ENCODE data around the gene PROSER3. TPM values are rescaled to one million over a fixed set of nuclear protein-coding genes. Genes with fewer than 3 reads are reported as not detected.
A peak's percentile ranks its signal among the peaks of the same experiment; 100 is the strongest.

PROSER3 gene
- total and polyA plus RNA-seq, 9 of the 15 experiments (the other 6 are each of a cell fraction or from before 2014, with no cell fraction given) = 1.0 to 39.5 (median 5.1) TPM

- H3K4me3 ChIP-seq = no peak overlapping the region
- peak overlapping the region in 1 of 2 experiments; percentile 45; a peak in 2 of 4 replicates for H3K9ac ChIP-seq (ENCODE audit: insufficient read depth in 1 of 2, low read depth in 2 of 2, low read length in 2 of 2)
- H3K27ac ChIP-seq (ENCODE audit: extremely low read depth, low read depth, low read length) = no peak overlapping the region
- FAIRE-seq (no peak), ATAC-seq (no peak), DNase-seq (ENCODE audit: extremely low read depth in 1 of 4, low spot score in 3 of 4) (no peak)
- no peaks in the 10 kb centered on the region for H3K9me1 ChIP-seq (ENCODE audit: control insufficient read depth, insufficient read depth, low read length)
- in situ Hi-C loops (cut with MboI) (no loop called here), intact Hi-C loops (cut with micrococcal nuclease) (no loop called here)
- POLR2A ChIA-PET = interaction anchor here (0.9 to 1.1 kb wide), 4 partner anchors 8 to 29 kb away, joined by 3 to 5 read pairs (median 4); no protein-coding TSS in a partner anchor
- 0 out of 2 replicates have a peak, but pooled peaks cover 6% of the 10 kb centered on the region for H4K20me1 ChIP-seq (replicated peaks; ENCODE audit: control insufficient read depth, insufficient read depth, low read length)
- CTCF ChIA-PET (ENCODE audit: low intra/inter-chr PET ratio) = interaction anchor here (1.0 to 1.1 kb wide), 2 partner anchors 9 to 106 kb away, joined by 3 to 6 read pairs; no protein-coding TSS in a partner anchor
- TF ChIP-seq NRF1 (conservative IDR thresholded peaks at IDR 0.05 in 1 of 2, IDR thresholded peaks at IDR 0.05 in 1 of 2) (peak; percentile 19 to 48; a peak in 2 of 4 replicates), ZNF347 (CRISPR knock-in tag; IDR thresholded peaks at IDR 0.05; ENCODE audit: low read depth) (no peak)
- H3K36me3 ChIP-seq (ENCODE audit: control insufficient read depth, insufficient read depth, low read length) = no peaks in the 10 kb centered on the region
- peaks cover 15 to 53% of the 10 kb centered on the region in 2 experiments for H3K27me3 ChIP-seq (ENCODE audit: control insufficient read depth in 2 of 2, insufficient read depth in 2 of 2, low read length in 2 of 2)
- WGBS (ENCODE audit: insufficient coverage, low coverage, missing lambda C conversion rate) = 17% methylated on average over 12 of the region's 12 CpGs
- no peaks in the 10 kb centered on the region for H3K9me3 ChIP-seq (replicated peaks; ENCODE audit: control insufficient read depth, insufficient read depth, low read depth, low read length)
- no TSS peak for BruUV-seq (replicated peaks)
- H2AFZ ChIP-seq (ENCODE audit: low read depth, low read length) = no peak overlapping the region
- no peak overlapping the region for H3K4me2 ChIP-seq (ENCODE audit: insufficient read depth, low read length)
- peaks cover 10% of the 10 kb centered on the region for H3K79me2 ChIP-seq (ENCODE audit: control insufficient read depth, insufficient read depth, low read length)
- peaks cover 10 to 44% of the 10 kb centered on the region in 2 experiments for H3K4me1 ChIP-seq (replicated peaks in 1 of 2; ENCODE audit: control insufficient read depth in 2 of 2, insufficient read depth in 2 of 2, low read length in 2 of 2)
These were observed 44.0 kb upstream of the PROSER3 start for GRCh38 chr19:35713904-35714495.

- Histone ChIP-seq H3K36me3 (ENCODE audit: control insufficient read depth, insufficient read depth, low read length) (peaks cover 5% of the 10 kb centered on the region; the same call in 1 of the 3 replicates), H3K79me2 (ENCODE audit: control insufficient read depth, insufficient read depth, low read length) (peaks cover 18% of the 10 kb centered on the region), H3K4me1 (replicated peaks in 1 of 2; ENCODE audit: control insufficient read depth in 2 of 2, insufficient read depth in 2 of 2, low read length in 2 of 2) (peaks cover 14 to 52% of the 10 kb centered on the region in 2 experiments), H4K20me1 (replicated peaks; ENCODE audit: control insufficient read depth, insufficient read depth, low read length) (0 out of 2 replicates have a peak, but pooled peaks cover 11% of the 10 kb centered on the region), H3K9me1 (ENCODE audit: control insufficient read depth, insufficient read depth, low read length) (no peaks in the 10 kb centered on the region), H3K9ac (ENCODE audit: insufficient read depth in 1 of 2, low read depth in 2 of 2, low read length in 2 of 2) (peak overlapping the region in 1 of 2 experiments; percentile 45; a peak in 2 of 4 replicates), H3K4me2 (ENCODE audit: insufficient read depth, low read length) (no peak overlapping the region), H3K27ac (ENCODE audit: extremely low read depth, low read depth, low read length) (no peak overlapping the region), H3K27me3 (ENCODE audit: control insufficient read depth in 2 of 2, insufficient read depth in 2 of 2, low read length in 2 of 2) (peaks cover 15 to 45% of the 10 kb centered on the region in 2 experiments), H2AFZ (ENCODE audit: low read depth, low read length) (no peak overlapping the region), H3K9me3 (replicated peaks; ENCODE audit: control insufficient read depth, insufficient read depth, low read depth, low read length) (no peaks in the 10 kb centered on the region), H3K4me3 (no peak overlapping the region)
- no peak for FAIRE-seq
- in situ Hi-C loops (cut with MboI) = no loop called here
- ATAC-seq = no peak
- no TSS peak for BruUV-seq (replicated peaks)
- CTCF ChIA-PET (ENCODE audit: low intra/inter-chr PET ratio) = interaction anchor here (1.1 kb wide), 1 partner anchor 105 kb away, joined by 6 read pairs; no protein-coding TSS in a partner anchor
- TF ChIP-seq CTCF (IDR thresholded peaks at IDR 0.05 in 2 of 3, conservative IDR thresholded peaks at IDR 0.05 in 1 of 3; ENCODE audit: insufficient read depth in 2 of 3, low read depth in 1 of 3, low read length in 3 of 3) (peak in 2 of 3 experiments; percentile 11 to 31; a peak in 2 of 6 replicates), CEBPB (tag; IDR thresholded peaks at IDR 0.05) (peak; percentile 35; the same call in 1 of the 2 replicates), RAD21 (CRISPR knock-in tag; conservative IDR thresholded peaks at IDR 0.05 in 1 of 2, IDR thresholded peaks at IDR 0.05 in 1 of 2) (no peak), CEBPG (CRISPR knock-in tag; IDR thresholded peaks at IDR 0.05) (peak; percentile 45), CEBPG (tag; conservative IDR thresholded peaks at IDR 0.05 in 1 of 2, IDR thresholded peaks at IDR 0.05 in 1 of 2) (no peak)
- intact Hi-C loops (cut with micrococcal nuclease) = no loop called here
- POLR2A ChIA-PET = interaction anchor here (0.9 to 1.1 kb wide), 3 partner anchors 9 to 26 kb away, joined by 3 to 5 read pairs (median 4); no protein-coding TSS in a partner anchor
- WGBS (ENCODE audit: insufficient coverage, low coverage, missing lambda C conversion rate) = 44% methylated on average over 13 of the region's 14 CpGs
- no peak for DNase-seq (ENCODE audit: extremely low read depth in 1 of 4, low spot score in 3 of 4)
These were observed 43.2 kb upstream of the PROSER3 start for GRCh38 chr19:35714601-35715354.

Measured in K562 (cell line).